SK-N-SH (cell line): ENCODE results near the gene SDC3. TPM values are rescaled to one million over a fixed set of nuclear protein-coding genes. Genes with fewer than 3 reads are reported as not detected.

Experiments
- CTCF ChIA-PET: fragments of 300-600, 350-600 bp; formaldehyde crosslinking; extraction: SDS; loops from one replicate; lab custom pipeline; 2021; lab: Yijun Ruan, JAX
- POLR2A ChIA-PET: fragments of 350-600 bp; sonication (Branson Sonifier 250); formaldehyde crosslinking; extraction: SDS; loops from one replicate; lab custom pipeline; 2020; ENCODE audit warnings: antibody characterized with exemption, inconsistent platforms; lab: Yijun Ruan, JAX
- DNase-seq: peaks from one replicate; pipeline ENCODE4 v3.0.0; 2012
- H2AFZ ChIP-seq: fragments of 200-600 bp; sonication (generic); 2 replicates; pipeline ENCODE4 v1.8.1; 2016; ENCODE audit warnings: antibody characterized with exemption, mild to moderate bottlenecking, low read depth
- H3F3A ChIP-seq: fragments of 200-600 bp; sonication (generic); replicated peaks from 2 replicates; pipeline ENCODE3; 2016; ENCODE audit warnings: antibody characterized with exemption, mild to moderate bottlenecking; ENCODE audit not compliant: insufficient read depth
- H3K27ac ChIP-seq, 2 experiments: fragments of 200-500 bp in 1 of 2; fragments of 200-600 bp in 1 of 2; sonication (Bioruptor generic) in 1 of 2; sonication (generic), shearing (Covaris generic) in 1 of 2; 2 replicates each; pipeline versions ENCODE4 v1.5.1 to v1.6.1; 2014 to 2016; ENCODE audit warnings: low read depth in 2 of 2, inconsistent platforms in 1 of 2, low read length in 1 of 2, mild to moderate bottlenecking in 1 of 2, mixed read lengths in 1 of 2
- H3K27me3 ChIP-seq: fragments of 200-600 bp; sonication (generic), shearing (Covaris generic); 2 replicates; pipeline ENCODE4 v1.6.1; 2016; ENCODE audit warnings: mixed run types; ENCODE audit not compliant: insufficient read depth
- H3K36me3 ChIP-seq, 2 experiments: fragments of 200-500 bp in 1 of 2; fragments of 200-600 bp in 1 of 2; sonication (Bioruptor generic) in 1 of 2; sonication (generic) in 1 of 2; replicated peaks in 1 of 2; 2 replicates each; pipeline versions ENCODE3 to v1.5.1; 2014 to 2016; ENCODE audit warnings: low read length in 1 of 2, mild to moderate bottlenecking in 1 of 2; ENCODE audit not compliant: insufficient read depth in 2 of 2, control insufficient read depth in 1 of 2
- H3K4me1 ChIP-seq, 2 experiments: fragments of 200-500 bp in 1 of 2; fragments of 200-600 bp in 1 of 2; sonication (Bioruptor generic) in 1 of 2; sonication (generic), shearing (Covaris generic) in 1 of 2; 2 replicates each; pipeline versions ENCODE4 v1.5.1 to v1.6.1; 2014 to 2016; ENCODE audit warnings: low read depth in 1 of 2, low read length in 1 of 2, mixed run types in 1 of 2; ENCODE audit not compliant: insufficient read depth in 2 of 2, control insufficient read depth in 1 of 2
- H3K4me2 ChIP-seq: fragments of 200-600 bp; sonication (generic), shearing (Covaris generic); 2 replicates; pipeline ENCODE4 v1.6.1; 2017; ENCODE audit warnings: mixed run types
- H3K4me3 ChIP-seq, 2 experiments: fragments of 200-500 bp in 1 of 2; fragments of 200-600 bp in 1 of 2; sonication (Bioruptor generic) in 1 of 2; sonication (generic), shearing (Covaris generic) in 1 of 2; 2 replicates each; pipeline versions ENCODE4 v1.5.1 to v1.8.1; 2014 to 2016; ENCODE audit warnings: low read depth in 2 of 2, inconsistent platforms in 1 of 2, low read length in 1 of 2, mild to moderate bottlenecking in 1 of 2, mixed read lengths in 1 of 2, moderate library complexity in 1 of 2
- H3K79me2 ChIP-seq: fragments of 200-600 bp; sonication (generic); 2 replicates; pipeline ENCODE4 v1.8.1; 2017; ENCODE audit warnings: mild to moderate bottlenecking; ENCODE audit not compliant: insufficient read depth
- H3K9ac ChIP-seq: fragments of 200-600 bp; sonication (generic); 2 replicates; pipeline ENCODE4 v1.6.1; 2017; ENCODE audit warnings: mixed run types
- H3K9me2 ChIP-seq: fragments of 200-600 bp; sonication (generic); 2 replicates; pipeline ENCODE4 v1.6.1; 2017; ENCODE audit warnings: mixed run types
- H3K9me3 ChIP-seq: fragments of 200-600 bp; sonication (generic); 2 replicates; pipeline ENCODE4 v1.6.1; 2017; ENCODE audit warnings: mixed run types, mild to moderate bottlenecking, moderate library complexity
- H4K20me1 ChIP-seq: fragments of 200-600 bp; sonication (generic); 2 replicates; pipeline ENCODE4 v1.6.1; 2017; ENCODE audit warnings: mild to moderate bottlenecking, mixed run types; ENCODE audit not compliant: insufficient read depth
- CHD2 ChIP-seq: fragments of 150-350 bp; IDR thresholded peaks from 2 replicates; pipeline ENCODE4 v1.6.1; 2018; ENCODE audit warnings: low read length; ENCODE audit not compliant: partially characterized antibody
- ELF1 ChIP-seq: IDR thresholded peaks from 2 replicates; pipeline ENCODE4 v1.4.0; 2012
- FOSL2 ChIP-seq: IDR thresholded peaks from 2 replicates; pipeline ENCODE4 v1.4.0; 2012; ENCODE audit warnings: low read depth, mild to moderate bottlenecking, moderate library complexity, borderline replicate concordance
- FOXM1 ChIP-seq: IDR thresholded peaks from 2 replicates; pipeline ENCODE4 v1.4.0; 2012; ENCODE audit warnings: low read depth, mild to moderate bottlenecking
- IRF3 ChIP-seq: fragments of 150-350 bp; IDR thresholded peaks from 2 replicates; pipeline ENCODE4 v1.6.1; 2016; ENCODE audit warnings: mild to moderate bottlenecking, low read depth, low read length
- JUND ChIP-seq: IDR thresholded peaks from 2 replicates; pipeline ENCODE4 v1.4.0; 2012
- NRF1 ChIP-seq: IDR thresholded peaks from 2 replicates; pipeline ENCODE4 v1.6.1; 2012; ENCODE audit warnings: low read depth, mild to moderate bottlenecking, low read length
- PBX3 ChIP-seq: IDR thresholded peaks from 2 replicates; pipeline ENCODE4; 2012
- RAD21 ChIP-seq: IDR thresholded peaks from 2 replicates; pipeline ENCODE4 v1.6.1; 2012; ENCODE audit warnings: mild to moderate bottlenecking, low read length
- RCOR1 ChIP-seq: fragments of 150-350 bp; IDR thresholded peaks from 2 replicates; pipeline ENCODE4 v1.6.1; 2017; ENCODE audit warnings: antibody characterized with exemption, low read length
- REST ChIP-seq: IDR thresholded peaks from 2 replicates; pipeline ENCODE4 v1.6.1; 2012; ENCODE audit warnings: mild to moderate bottlenecking, low read depth, low read length, moderate library complexity
- RFX5 ChIP-seq: IDR thresholded peaks from 2 replicates; pipeline ENCODE4 v1.6.1; 2012; ENCODE audit warnings: mild to moderate bottlenecking, improper control_type of control experiment, low read length
- RXRA ChIP-seq: IDR thresholded peaks from 2 replicates; pipeline ENCODE4 v1.4.0; 2012; ENCODE audit warnings: low read depth, mild to moderate bottlenecking, borderline replicate concordance
- SIN3A ChIP-seq: IDR thresholded peaks from 2 replicates; pipeline ENCODE4 v1.6.1; 2012; ENCODE audit warnings: low read depth, mild to moderate bottlenecking, low read length, moderate library complexity, borderline replicate concordance
- SMC3 ChIP-seq: IDR thresholded peaks from 2 replicates; pipeline ENCODE4 v1.6.1; 2012; ENCODE audit warnings: low read depth, low read length, improper control_type of control experiment
- USF1 ChIP-seq: IDR thresholded peaks from 2 replicates; pipeline ENCODE4 v1.4.0; 2012; ENCODE audit warnings: low read depth, borderline replicate concordance
- ZBTB33 ChIP-seq: IDR thresholded peaks from 2 replicates; pipeline ENCODE4 v1.4.0; 2012; ENCODE audit warnings: low read depth, borderline replicate concordance
- WGBS: methylation state at CpG from one replicate; pipeline ENCODE4 v1.1.6; 2017; ENCODE audit warnings: low lambda C conversion rate; 5-methylcytosine and 5-hydroxymethylcytosine counted together
- polyA plus RNA-seq, 3 experiments: library from polyadenylated mRNA; depleted of rRNA; stranded (reverse); fragments of >200 nt; gene quantifications; 2 replicates each; pipeline ENCODE4 v1.2.3, GENCODE V29; 2012

Gene SDC3
- polyA plus RNA-seq, 1 of the 3 experiments (the other 2 are of a cell fraction): 18.8 TPM

GRCh38 chr1:30880678-30881318 is 27.8 kb downstream of the SDC3 start:
- DNase-seq: no peak
- Histone ChIP-seq H3K9ac (no peak overlapping the region), H3K4me3 (no peak overlapping the region), H2AFZ (no peak overlapping the region), H3K27me3 (no peaks in the 10 kb centered on the region), H3K4me2 (no peak overlapping the region), H3K79me2 (peaks cover 20% of the 10 kb centered on the region), H3F3A (no peaks in the 10 kb centered on the region), H3K9me3 (no peaks in the 10 kb centered on the region), H4K20me1 (peaks cover 53% of the 10 kb centered on the region), H3K4me1 (peaks cover 8 to 16% of the 10 kb centered on the region in 2 experiments; a peak in 2 of 4 replicates), H3K27ac (no peak overlapping the region), H3K36me3 (peaks cover 0 to 4% of the 10 kb centered on the region in 2 experiments), H3K9me2 (no peaks in the 10 kb centered on the region)
- POLR2A ChIA-PET: no interaction called here
- CTCF ChIA-PET: interaction anchor here (1.0 to 3.1 kb wide), 3 partner anchors 9 to 79 kb away, joined by 3 to 15 read pairs (median 5); no protein-coding TSS in a partner anchor
- TF ChIP-seq NRF1 (no peak), ELF1 (no peak), USF1 (no peak), SMC3 (no peak), FOSL2 (no peak), JUND (no peak), RAD21 (no peak), FOXM1 (no peak), RCOR1 (no peak)
- WGBS: 88% methylated on average over 11 of the region's 11 CpGs

GRCh38 chr1:30879940-30880677 is 28.4 kb downstream of the SDC3 start:
- no peak overlapping the region for H2AFZ ChIP-seq
- peaks cover 53% of the 10 kb centered on the region for H4K20me1 ChIP-seq
- ChIA-PET POLR2A (no interaction called here), CTCF (interaction anchor here (0.8 to 3.1 kb wide), 3 partner anchors 9 to 78 kb away, joined by 3 to 15 read pairs (median 3); no protein-coding TSS in a partner anchor)
- H3F3A ChIP-seq: no peaks in the 10 kb centered on the region
- no peak overlapping the region for H3K4me2 ChIP-seq
- no peaks in the 10 kb centered on the region for H3K27me3 ChIP-seq
- H3K4me1 ChIP-seq: peaks cover 8 to 16% of the 10 kb centered on the region in 2 experiments; a peak in 2 of 4 replicates
- H3K9me3 ChIP-seq: no peaks in the 10 kb centered on the region
- H3K9ac ChIP-seq: no peak overlapping the region
- no peak overlapping the region for H3K27ac ChIP-seq
- H3K9me2 ChIP-seq: no peaks in the 10 kb centered on the region
- 74% methylated on average over 15 of the region's 17 CpGs for WGBS
- no peak overlapping the region for H3K4me3 ChIP-seq
- peak; percentile 69 for DNase-seq
- peaks cover 0 to 4% of the 10 kb centered on the region in 2 experiments for H3K36me3 ChIP-seq
- H3K79me2 ChIP-seq: peaks cover 20% of the 10 kb centered on the region
- TF ChIP-seq RCOR1 (no peak), ZBTB33 (no peak), SMC3 (no peak), IRF3 (no peak), PBX3 (no peak), SIN3A (no peak), REST (no peak), CHD2 (no peak), FOSL2 (no peak), RFX5 (no peak), RXRA (no peak)
